GM19395 (cell line): Measurements from ENCODE around the gene RBM4.

Experiments
- ATAC-seq: cut with Tn5 transposase; IDR thresholded peaks from one replicate; pipeline ENCODE4 v1.9.1; 2021; ENCODE audit warnings: mild to moderate bottlenecking, moderate library complexity; ENCODE audit not compliant: unreplicated experiment

The RBM4 gene

GRCh38 chr11:66687831-66688281 is 49.4 kb downstream of the RBM4 start:
- no peak for ATAC-seq

DNA sequence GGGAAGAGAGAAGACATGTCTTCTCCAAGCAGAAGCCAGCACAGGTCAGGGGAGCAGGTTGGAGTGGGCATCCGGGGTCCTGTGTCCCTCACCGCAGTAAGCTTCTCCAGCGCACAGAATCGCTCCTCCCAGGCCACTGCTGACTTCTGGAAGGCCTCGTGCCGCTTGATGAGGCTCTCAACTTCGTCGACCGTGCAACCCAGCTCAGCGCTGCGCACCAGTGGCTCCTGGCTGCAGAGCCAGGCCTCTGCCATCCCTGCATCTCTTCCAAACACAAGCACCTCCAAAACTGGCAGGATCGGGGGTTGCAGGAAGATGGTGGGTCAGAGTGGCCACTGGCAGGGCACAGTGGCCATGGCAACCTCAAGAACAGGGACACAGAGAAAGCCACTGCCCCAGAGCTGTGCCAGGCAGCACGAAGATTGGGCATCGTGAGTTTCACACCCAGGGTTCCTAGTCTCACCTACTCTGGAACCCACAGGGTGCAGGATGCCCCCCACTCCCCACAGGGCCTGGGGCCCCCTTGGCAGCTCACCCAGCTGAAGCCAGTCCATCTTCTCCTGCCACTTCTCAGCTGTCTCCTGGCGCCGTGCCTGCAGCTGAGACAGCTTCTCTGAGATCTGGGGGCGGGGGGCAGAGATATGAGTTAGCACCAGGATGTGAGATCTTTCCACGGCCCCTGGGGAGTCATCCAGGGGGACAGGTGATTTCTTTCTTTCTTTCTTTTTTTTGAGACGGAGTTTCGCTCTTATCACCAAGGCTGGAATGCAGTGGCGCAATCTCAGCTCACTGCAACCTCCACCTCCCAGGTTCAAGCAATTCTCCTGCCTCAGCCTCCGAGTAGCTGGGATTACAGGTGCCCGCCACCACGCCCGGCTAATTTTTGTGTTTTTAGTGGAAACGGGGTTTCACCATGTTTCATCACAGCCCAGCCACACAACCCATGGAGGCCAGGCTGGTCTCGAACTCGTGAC is 50.3 kb downstream of the RBM4 start:
- no peak for ATAC-seq

DNA sequence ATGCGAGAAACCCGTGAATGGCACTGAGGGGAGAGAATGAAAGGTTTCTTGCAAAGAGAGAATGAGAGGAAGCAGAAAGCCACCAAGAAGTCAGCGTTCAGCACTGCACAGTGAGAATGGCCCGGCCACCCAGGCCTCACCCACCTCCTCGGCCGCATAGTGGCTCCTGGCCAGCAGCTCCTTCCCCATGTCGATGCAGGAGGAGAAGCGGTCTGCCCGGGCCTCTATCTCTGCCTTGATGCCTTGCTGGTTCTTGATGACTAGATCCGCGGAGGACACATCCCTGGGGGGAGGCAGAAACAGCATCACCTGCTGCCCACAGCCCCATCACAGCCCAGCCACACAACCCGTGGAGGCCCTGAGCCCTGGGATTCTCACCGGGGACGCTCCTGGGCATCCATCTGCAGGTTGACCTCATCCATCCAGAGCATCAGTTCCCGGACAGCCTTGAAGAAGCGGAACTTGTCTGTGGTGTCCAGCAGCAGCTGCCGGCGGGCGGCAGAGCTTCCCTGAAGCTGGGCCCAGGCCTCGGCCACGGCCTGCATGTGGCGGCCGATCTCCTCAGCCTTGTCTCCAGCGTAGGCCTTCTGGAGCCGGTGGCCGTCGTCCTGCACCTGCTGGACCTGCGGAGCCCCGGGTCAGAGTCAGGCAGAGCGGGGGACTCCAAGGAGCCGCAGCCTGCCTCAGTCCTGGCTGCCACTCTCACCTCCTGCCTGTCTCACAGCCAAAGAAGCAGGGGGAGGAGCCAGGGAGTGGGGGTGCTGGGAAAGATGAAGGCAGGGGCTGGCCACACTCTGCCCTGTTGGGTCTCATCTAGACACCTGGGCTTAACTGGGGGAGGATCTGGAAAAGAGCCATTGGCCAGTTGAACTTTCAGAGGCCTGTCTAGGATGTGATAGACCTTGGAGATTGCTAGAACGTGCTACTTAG is 51.4 kb downstream of the RBM4 start:
- no peak for ATAC-seq

DNA sequence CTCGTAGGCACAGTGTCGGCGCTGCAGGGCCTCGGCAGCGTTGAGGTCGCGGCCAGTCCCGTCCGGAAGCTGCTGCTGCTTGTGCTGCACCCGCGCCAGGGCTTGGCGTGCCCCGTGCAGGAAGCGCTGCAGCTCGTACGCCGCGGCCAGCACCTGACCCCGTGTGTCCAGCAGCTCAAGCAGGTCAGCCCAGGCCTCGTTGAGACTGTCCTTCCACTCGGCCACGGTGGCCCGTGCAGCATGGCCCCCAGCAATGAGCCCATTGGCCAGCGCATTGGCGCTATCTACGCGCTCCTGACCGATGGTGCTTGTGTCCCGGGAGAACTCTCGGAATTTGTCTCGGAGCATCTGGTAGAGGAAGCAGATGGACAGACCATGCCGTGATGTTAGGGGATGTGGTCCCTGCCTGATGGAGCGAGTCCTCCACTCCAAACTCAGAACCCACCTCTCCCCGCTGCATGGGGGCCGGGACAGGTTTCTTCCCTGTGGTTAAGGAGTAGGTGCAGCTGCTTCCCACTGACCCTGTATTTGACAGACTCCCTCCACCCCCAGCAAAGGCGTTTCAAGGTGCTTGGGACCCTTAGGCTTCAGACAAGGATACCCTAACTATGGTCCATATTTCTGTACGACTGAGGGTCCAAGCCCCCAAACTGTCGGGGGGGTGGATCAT is 52.9 kb downstream of the RBM4 start:
- ATAC-seq = no peak

DNA sequence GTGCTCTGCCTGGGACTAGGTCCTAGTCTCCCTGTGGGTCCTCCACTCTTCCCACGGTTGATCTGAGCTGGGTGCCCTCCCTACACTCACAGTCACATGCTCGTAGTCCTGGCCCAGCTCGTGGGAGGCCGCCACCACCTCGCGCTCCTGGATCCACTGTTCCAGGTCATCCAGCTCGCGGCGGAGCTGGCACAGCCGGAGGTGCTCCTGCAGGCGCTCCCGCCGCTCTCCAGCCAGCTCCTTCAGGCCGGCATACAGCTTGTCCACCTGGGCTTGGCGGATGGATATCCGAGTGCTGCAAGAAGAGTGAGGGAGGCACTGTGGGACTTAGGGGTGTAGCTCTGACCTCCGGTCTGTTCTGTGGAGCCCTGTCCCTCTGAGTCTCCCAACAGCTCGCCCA is 53.9 kb downstream of the RBM4 start:
- no peak for ATAC-seq

DNA sequence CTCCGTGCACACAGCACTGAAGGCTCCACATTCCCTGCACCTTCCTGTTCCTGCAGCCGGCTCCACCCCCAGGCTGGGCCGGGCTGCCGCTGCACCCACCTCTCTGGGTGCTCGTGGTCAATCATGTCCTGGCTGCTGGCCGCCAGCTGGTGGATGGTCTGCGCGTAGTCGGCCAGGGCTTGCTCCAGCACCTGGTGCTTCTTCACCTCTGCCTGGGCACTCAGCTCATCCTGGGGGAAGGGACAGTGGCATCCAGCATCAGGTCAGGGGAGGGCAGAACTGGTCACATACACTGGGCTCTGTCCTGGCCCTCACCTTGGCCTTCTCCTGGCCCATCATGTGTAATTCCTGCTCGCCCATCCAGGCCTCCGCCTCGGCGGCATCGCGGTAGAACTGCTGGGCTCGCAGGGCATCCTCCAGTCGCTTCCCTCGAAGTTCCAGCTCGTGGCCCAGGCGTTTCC is 54.4 kb downstream of the RBM4 start:
- ATAC-seq = no peak

- no peak for ATAC-seq
Measured at GRCh38 chr11:66693356-66694055, 55.0 kb downstream of the RBM4 start.

GRCh38 chr11:66694056-66694410 is 55.5 kb downstream of the RBM4 start:
- ATAC-seq = no peak

DNA sequence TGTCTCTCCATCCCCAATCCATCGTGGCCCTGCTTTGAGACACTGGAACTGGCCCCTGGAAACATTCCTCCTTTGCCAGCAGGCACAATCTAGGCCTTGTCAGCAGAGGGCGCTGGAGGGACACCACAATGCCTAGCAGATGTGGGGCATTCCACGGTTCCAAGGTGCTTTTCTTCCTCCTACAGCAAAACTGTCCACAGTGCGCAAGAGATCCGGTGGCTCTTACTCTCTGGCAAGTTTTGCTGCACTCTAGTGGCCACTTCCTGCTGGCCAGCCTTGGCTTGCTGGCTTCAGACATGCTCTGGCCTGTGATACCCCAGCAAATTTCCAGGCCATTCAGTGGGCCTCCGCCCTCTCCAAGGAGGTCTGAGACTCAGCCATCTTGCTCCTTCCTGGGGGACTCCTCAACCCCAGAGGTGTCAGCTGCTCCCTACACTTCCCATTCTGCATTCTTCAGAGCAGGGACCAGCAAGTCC is 56.3 kb downstream of the RBM4 start:
- no peak for ATAC-seq
